GM18909 (cell line): Measurements from ENCODE around the gene TGFB2.

ENCODE experiments used
- ATAC-seq: cut with Tn5 transposase; IDR thresholded peaks from one replicate; pipeline ENCODE4 v1.9.1; 2021; ENCODE audit warnings: mild to moderate bottlenecking; ENCODE audit not compliant: unreplicated experiment, poor library complexity

Gene TGFB2

DNA sequence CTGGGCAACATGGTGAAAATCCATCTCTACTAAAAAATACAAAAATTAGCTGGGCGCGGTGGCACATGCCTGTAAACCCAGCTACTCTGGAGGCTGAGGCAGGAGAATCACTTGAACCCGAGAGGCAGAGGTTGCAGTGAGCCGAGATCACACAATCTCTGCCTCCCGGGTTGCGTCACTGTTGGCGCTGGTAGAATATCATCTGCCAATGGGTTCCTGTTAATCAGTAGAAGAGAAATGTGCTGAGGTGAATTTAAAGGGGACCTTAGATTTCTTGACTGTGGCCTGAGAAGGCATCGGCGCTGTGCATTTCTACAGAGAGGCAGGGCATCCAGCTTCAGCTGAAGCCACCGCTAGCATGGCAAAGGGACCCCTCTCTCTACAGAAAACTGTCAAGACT, 68.0 kb downstream of the TGFB2 start:
- ATAC-seq, result no peak

DNA sequence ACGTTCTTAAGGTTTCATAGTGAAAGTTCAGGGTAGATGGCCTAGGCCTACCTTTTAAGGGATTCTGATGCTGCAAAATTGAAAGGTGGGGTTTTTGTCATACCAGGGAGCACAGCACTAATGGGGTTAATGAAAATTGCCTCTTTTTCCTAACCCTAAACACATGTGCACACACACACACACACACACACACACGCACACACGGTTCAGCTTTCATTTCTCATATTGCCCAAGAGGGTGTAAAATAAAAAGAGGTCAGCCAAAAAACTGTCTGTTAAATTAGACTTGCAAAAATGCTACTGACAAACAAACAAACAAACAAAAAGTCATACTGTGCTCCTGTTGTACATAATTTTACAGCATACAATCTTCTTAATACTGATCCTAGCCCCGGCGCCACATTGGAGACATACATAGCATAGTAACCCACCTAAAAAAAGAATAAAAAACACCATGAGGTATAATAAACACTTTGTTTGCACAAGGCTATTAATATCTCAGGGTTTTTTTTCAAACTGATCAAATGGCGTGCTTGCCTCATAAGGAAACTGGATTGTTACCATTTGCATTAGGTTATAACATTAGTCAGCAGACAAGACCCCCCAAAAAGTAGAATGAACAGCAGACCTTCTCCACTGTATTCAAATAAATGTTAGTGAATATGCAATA, 69.1 kb downstream of the TGFB2 start:
- no peak for ATAC-seq

DNA sequence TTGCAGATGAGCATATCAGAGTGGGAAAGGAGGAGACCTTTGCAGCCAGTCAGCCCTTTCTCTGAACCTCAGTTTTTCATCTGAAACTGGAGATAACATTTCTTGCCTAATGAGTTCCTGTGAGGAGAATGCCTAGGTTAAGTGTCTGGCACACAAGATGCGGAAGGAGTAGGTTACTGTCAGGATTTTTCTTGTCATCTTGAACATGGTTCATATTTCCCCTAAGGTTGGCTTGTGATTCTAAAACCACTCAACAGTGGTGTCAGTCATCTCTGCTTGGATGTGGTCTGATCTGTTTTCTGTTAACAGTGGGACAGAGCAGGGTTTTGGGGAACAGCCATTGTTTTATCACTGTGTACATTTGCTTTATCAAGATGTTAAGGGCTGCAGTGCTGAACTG, 70.6 kb downstream of the TGFB2 start:
- ATAC-seq, result no peak

DNA sequence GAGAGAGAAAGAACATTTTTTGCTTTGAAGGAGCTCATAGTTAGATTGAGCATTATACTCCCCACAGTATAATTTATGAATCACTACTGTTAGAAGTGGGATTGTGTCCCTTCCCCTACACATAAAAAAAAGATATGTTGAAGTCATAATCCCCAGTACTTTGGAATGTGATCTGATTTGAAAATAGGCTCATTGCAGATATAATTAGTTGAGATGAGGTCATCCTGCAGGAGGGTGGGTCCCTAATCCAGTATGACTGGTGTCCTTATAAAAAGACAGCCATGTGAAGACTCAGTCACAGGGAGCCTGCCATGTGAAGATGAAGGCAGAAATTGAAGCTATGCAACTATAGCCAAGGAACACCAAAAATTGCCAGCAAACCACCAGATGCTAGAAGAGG, 76.4 kb downstream of the TGFB2 start:
- ATAC-seq, result no peak

DNA sequence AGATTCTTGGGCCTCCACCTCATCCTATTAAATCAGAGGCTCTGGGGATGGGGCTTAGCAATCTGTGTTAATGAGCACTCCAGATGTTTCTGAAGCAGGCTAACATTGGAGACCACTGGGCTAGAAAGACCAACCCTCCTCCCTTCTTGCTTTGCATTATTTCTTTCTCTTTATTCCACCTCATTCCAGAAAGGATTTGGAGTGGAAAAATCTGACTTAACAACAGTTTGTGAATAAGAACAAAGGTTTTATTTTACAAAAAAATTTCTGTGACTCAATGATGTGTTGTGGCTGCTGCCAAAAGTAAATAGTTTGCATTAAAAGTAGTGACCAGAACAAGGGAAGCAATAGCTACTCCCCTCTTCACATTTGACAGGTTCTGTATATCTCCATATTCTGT, 79.4 kb downstream of the TGFB2 start:
- no peak for ATAC-seq

DNA sequence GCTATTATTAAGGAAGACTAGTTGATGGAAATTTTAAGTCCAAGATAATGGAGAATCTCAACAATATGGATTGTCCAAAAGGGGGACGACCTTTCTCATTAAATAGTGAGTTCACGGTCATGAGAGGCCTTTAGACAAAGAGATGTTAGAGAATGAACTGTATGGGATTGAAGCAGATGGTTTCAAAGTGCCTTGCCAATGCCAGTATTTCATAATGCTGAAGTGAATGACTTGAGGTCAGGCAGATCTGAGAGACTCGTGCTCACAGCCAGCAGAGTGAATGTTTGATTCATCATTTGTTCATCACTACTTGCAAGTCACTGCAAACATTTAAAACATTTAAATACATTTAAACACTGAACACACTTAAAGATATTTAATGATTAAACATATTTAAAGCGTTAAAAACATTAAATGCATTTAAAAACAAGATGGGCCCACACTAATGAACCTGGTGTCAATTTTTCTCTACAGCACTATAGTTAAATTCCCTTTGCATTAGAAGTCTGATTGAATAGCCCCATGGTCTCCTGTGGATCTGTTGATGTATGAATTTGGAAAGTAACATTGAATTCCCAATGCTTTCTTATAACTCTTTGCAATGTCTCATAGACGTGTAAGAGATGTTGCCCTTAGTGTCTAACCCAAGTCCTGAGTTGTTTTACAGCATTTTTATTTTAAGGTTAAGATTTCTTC, 80.7 kb downstream of the TGFB2 start:
- no peak for ATAC-seq

DNA sequence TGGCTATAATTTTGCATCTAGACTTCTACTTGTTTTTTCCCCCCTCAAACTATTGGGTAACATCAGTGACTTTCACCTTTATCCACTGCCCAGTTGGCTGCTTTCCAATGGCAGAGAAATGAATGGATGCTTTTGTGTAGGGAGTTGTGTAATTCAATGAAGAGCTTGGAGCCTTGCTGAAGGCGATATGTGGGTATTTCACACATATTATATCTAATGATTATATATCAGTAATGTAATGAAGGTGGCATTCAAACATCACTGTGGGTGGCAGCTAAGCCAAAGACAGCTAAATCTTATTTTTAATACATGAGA, 81.2 kb downstream of the TGFB2 start:
- ATAC-seq, result no peak

DNA sequence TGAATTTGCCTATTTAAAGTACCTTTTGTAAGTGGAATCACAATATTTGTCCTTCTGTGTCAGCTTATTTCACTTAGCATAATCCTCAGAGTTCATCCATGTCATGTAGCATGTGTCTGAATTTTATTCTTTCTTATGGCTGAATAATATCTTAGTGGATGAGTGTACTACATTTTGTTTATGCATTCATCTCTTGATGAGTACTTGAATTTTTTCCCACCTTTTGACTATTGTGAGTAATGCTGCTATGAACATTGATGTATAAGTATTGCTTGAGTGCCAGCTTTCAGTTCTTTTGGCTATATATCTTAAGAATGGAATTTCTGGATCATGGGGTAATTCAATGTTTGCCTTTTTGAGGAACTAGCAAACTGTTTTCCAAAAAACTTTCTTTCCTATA, 84.2 kb downstream of the TGFB2 start:
- ATAC-seq, result no peak

DNA sequence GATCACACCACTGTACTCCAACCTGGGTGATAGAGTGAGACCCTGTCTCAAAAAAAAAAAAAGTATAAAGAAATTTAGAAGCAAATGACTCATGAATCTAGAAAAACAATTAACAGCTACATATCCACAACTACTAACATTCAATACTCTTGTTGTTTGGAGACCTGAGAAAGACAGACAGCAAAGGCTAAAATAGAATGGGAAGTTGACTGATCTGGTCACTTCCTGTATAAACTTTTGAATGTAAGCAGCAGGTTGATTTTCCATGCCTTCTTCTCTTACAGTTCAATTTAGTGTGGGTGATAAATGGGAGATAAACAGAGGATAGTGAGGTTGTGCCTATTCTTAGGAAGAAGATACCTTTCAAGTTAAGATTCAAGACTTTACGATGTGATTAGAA, 85.2 kb downstream of the TGFB2 start:
- ATAC-seq, result no peak

DNA sequence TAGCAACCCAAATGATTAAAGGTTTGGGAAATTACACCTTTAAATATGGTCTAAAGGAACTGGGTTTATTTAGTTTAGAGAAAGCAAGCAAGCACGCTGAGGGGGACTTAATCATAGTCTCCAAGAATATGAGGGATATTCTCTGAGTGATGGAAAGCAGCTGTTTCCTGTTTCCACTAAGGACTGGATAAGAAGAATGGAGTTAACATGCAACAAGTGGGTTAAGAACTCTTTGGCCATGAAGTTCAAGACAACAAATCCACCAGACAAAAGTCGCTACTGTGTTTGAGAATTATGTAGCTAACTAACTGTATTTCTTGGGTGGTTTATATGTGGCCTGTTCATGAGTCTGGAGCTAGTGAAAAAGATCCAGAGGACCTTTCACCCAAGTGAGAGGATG, 85.7 kb downstream of the TGFB2 start:
- ATAC-seq, result no peak

DNA sequence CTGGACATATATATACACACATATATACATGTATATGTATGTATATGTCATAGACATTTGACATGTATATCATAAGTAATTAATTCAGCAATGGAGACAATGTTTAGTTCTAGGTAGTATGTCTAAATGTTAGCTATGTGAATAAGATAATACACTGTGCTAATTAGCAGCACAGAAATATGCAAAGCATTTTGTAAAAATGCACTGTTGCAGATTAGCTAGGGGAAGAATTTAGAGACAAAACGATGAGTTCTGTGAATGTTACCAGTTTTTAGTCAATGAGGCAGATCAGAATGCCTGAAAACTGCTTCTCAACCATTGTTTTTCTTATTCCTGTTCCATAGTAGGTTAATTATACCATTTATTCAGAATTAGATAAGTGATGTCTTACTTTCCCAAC, 86.3 kb downstream of the TGFB2 start:
- ATAC-seq, result no peak

DNA sequence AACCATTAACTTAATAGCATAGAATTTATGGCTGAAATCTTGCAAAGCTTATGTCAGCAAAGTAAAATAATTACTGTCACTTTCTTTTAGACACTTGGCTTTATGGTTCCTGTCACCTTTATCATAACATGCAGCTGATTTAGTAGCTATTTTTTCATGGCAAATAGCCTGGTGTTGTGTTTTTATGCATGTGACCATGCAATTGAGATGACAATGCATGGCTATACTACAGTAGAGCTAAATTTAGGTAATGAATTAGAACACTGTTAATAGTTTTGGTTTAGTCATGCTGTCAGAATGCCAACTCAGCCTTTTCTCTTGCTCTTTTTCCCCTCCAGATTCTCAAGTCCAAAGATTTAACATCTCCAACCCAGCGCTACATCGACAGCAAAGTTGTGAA, 88.6 kb downstream of the TGFB2 start:
- no peak for ATAC-seq

DNA sequence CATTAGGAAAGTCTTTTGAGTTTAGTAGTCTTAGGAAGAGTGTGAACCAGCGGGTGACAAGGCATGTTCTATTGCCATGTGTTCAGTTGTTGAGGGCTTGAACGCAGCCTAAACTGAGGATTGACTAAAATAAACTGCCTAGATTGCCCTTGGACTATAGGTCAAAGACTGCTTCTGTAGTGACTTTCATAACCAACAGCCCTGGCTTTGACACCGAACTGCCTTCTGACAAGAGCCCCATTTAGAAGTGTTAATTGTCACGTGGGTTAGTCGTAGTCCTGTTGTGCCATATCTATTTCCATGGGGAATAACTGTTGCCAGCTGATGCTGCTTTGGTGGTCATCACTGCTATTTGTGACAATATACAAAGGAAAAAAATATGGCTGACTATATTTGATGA, 90.4 kb downstream of the TGFB2 start:
- no peak for ATAC-seq

DNA sequence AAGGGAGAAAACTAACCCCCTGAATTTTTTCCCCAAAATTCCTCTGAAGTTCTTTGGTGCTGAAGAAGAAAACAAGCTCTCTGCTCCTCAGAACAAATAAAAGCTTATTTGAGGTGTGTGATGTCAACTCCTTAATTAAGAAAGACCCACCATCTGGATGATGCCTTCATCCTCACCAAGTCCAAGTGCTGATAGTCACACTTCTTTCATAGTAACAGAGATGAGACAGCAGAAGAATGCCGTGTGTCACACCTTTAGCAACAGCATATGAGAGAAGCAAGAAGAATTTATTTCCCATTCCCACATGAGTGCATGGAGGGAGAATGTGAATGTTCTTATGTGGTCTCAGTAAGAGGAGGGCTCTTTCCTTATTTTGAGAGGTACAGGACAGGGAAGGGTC, 91.2 kb downstream of the TGFB2 start:
- ATAC-seq, result no peak

DNA sequence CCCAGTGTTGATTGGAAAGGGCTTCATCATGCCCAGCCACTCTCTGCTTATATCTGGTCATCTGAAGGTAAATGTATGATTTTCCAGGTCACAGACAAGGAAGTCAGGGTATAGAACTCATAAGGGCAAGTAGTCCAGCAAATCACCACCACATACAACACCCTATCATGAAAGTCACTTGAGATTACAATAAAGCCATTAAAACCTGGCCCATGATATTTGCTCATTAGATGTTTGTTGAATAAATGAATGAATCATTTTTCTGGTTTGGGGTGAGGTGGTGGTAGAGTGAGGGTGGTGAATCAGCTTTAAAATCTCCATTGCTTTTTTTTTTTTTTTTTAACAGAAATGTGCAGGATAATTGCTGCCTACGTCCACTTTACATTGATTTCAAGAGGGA, 91.9 kb downstream of the TGFB2 start:
- ATAC-seq, result no peak

DNA sequence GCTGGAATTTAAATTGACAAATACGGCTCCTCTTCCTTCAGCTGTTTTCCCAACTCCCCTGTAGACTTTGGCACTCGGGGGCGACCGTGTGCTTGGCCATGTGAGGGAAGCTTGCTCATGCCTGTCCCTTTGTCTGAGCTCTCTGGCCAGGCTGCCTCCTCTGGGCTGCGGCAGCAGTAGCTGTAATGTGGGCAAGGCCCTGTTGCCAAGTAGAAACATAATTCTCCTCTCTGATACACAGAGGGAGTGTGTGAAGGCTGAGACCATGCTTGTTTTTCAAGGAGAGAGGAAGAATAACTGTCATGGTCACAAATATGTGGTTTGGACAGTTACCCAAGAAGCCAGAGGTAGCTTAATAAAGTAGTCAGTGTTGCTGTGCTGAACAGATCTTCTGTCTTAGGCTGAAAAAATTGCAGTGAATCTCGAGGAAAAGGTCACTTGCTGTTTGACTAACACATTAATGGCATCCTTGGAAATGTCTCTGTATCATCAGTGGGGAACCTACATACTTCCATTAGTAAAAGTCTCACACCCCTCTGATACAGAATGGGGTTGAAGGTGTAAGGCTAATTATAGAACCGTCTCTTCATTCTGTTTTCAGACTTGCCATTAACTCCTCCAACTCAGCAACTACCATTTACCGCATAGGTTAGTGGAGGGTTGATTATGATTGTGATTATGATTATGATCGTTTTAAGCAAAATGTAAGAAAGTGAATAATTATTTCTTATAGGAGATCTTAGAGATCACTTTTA, 94.6 kb downstream of the TGFB2 start:
- ATAC-seq, result no peak

DNA sequence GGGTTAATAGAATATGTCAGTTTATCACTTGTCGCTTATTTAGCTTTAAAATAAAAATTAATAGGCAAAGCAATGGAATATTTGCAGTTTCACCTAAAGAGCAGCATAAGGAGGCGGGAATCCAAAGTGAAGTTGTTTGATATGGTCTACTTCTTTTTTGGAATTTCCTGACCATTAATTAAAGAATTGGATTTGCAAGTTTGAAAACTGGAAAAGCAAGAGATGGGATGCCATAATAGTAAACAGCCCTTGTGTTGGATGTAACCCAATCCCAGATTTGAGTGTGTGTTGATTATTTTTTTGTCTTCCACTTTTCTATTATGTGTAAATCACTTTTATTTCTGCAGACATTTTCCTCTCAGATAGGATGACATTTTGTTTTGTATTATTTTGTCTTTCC, 98.1 kb downstream of the TGFB2 start:
- no peak for ATAC-seq

DNA sequence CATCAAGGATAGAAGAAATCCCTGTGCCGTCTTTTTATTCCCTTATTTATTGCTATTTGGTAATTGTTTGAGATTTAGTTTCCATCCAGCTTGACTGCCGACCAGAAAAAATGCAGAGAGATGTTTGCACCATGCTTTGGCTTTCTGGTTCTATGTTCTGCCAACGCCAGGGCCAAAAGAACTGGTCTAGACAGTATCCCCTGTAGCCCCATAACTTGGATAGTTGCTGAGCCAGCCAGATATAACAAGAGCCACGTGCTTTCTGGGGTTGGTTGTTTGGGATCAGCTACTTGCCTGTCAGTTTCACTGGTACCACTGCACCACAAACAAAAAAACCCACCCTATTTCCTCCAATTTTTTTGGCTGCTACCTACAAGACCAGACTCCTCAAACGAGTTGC, 99.0 kb downstream of the TGFB2 start:
- no peak for ATAC-seq

DNA sequence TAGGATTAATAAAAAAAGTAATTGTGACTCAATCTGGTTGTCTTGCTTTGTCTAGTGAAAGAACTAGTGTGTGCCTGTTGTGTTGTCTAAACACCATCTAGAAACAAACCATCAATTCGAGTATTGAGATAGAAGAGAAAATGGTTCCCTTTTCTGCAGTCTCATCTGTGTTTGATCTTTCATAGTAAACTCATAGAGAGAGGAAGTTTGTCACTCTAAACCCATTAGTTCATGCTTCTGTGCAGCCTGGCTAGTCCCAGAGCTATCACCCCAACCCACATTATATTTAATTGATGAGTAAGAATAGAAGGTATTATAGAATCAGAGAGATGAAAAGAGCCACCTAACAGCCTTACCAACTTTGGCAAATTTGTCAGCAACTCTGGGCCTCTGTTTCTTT, 99.5 kb downstream of the TGFB2 start:
- ATAC-seq, result no peak

DNA sequence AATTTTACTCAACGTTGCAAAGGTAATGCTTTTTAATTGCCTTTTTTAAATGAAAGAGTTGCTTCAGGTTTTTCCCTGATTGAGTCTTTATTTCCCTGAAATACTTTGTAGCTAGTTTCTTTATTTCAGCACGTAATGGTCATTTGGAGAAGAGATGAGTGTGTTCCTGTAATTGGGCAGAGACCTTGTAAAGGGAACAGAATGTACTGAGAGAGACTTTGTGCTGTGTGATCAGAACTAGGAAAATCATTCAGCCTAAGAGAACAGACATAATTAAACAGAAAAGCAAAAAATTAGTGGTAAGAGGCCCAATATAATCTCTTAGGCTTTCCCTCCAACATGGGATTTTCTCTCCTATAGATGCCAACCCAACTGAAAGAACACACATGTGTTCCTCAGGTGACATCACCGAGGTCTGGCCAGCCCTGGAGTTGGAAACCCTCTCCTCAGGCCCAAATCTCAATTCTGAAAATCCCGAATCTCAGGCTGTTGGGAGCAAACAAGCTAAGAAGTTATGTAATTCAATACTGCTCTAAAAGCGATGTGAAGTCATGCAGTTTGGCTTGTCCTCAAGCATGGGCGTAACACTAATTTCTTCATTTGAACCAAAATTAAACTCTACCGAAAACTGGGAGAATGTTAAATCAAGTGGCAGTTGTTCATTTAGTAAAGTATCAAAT, 102.0 kb downstream of the TGFB2 start:
- ATAC-seq, result no peak

DNA sequence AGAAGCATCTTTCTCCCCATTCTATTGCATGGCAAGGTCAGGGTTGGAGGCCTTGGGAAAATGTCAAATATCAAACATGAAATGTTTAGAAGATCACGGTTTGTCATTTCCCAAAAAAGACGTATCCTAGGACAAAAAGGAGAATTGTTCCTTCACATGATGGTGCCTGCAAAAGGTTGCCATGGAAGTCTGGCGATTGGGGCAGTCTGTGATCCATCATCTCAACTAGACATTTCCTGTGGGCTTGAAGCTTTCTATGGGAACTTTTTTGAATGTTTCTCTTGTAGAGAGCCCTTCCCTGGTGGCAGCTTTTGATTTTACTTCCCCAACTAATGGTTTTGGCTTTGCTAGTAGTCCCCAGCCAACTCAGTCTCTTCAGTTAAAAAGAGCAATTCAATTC, 106.3 kb downstream of the TGFB2 start:
- no peak for ATAC-seq
